GM21360 (cell line): ENCODE measurements around the gene CDKAL1.
"Not testable (repeated sequence)": the region's sequence is repeated elsewhere in the genome, so short reads cannot be mapped to it uniquely, and the experiment has no call there.

ENCODE experiments used
- ATAC-seq: cut with Tn5 transposase; IDR thresholded peaks from one replicate; pipeline ENCODE4 v1.9.1; 2021; ENCODE audit warnings: mild to moderate bottlenecking, moderate library complexity; ENCODE audit not compliant: unreplicated experiment

The CDKAL1 gene

DNA sequence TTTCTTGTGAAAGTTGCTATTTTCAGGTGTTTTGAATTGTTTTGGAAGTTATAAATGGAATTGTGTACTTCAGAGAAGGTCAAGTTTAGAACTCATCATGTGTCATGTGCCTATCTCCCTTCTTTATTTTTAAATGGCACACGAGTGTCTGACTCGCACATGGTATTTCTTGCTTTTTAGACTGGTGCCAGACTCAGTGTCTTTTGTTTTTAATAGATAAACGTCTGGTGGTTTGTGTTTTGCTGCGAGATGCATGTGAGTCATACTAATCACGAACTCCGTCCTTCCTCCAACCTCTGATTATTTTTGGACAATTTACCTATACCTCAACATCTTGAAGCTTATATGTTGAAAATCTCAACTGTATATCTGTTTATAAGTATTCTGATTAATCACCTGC is 292.1 kb downstream of the CDKAL1 start:
- no peak for ATAC-seq

DNA sequence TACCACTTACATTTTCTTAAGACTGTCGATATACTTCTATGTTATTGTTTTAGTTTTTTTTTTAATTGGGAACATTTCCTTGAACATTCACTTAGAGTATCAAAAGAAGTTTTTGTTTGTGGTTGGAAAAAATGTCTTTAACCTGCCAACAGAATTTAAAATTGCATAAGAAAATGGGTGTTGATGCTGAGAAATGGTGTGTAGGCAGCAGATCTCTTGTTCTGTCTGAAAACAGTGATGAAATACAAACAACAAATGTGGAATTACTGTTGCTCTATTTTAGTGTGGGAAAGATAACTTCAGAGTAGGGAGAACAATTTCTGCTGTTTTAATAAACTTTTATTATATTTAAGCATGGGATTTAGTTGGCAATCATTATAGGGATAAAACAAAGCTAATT is 293.5 kb downstream of the CDKAL1 start:
- no peak for ATAC-seq

DNA sequence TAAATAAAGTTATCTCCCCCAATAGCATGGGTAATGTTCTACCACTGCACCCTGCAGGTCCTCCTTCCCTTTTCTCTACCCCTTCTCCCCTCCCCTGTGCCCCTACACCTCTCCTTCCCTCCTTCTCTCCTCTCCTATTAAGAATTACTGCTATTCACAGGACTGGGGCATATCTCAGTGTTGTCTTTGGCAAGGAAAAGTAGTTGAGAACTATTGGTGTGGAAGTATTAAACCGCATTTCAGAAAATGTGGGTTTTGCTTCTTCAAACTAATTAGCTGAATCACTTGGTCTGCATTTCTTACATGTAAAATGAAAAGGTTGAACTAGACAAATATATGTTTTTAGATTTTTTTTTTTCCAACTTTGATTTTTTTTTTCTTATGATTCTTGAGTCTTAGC is 296.3 kb downstream of the CDKAL1 start:
- no peak for ATAC-seq

DNA sequence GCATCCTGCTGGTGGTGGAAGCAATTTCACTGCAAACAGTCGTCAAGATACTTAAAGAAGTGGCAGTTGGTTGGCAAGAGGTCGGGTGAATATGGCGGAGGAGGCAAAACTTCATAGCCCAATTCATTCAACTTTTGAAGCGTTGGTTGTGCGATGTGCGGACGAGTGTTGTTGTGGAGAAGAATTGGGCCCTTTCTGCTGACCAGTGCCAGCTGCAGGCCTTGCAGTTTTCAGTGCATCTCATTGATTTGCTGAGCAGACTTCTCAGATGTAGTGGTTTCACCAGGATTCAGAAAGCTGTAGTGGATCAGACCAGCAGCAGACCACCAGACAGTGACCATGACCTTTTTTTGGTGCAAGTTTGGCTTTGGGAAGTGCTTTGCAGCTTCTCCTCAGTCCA is 297.0 kb downstream of the CDKAL1 start:
- ATAC-seq = not testable (repeated sequence)

DNA sequence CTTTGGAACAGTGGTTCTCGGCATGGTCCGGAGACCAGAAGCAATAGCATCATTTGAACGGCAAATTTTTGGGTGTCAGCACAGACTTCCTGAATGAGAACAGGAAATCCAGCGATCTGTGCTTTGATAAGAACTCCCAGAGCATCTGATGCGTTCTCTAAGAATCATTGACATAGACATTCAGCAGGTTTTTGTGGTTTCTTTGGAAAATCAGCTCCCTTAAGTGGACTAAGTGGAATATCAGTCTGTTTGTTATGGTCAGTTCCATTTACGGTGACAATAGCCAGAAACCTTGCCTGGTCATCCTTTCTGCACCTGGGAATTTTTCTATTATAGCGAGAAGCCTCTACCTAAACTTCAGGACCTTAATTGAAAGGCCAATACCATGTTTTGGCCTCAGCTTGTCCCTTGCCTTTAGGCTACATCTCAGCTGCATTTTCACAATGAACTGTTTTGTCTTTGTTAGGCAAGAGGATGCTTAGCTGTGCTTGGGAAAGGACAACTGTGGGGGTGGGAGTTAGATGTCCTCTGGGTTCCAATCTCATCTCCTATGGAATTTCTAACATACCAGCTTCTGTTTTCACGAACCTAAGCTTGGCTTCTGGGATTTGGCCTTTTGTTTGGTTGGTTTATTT is 299.7 kb downstream of the CDKAL1 start:
- ATAC-seq = no peak

DNA sequence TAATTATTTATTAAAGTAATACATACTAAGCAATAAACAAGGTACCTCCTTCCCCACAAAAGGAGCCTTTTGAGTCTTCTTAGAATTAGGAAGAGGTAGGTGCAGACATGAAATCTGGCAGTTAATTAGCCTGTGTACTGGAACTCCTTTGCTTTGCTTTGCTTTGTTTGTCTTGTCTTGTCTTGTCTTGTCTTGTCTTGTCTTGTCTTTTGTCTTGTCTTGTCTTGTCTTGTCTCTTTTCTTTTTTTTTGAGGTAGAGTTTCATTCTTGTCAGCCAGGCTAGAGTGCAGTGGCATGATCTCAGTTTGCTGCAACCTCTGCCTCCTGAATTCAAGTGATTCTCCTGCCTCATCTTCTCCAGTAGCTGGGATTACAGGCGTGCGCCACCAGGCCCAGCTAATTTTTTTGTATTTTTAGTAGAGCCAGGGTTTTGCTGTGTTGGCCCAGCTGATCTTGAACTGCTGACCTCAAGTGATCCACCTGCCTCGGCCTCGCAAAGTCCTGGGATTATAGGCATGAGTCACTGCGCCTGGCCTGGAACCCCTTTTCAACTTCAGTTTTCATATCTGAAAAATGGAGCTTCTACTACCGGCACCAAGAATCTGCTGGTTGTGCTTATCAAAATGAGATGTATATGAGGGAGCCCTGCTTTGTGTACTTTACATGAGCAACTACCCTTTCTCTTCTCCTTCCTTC is 301.2 kb downstream of the CDKAL1 start:
- no peak for ATAC-seq

DNA sequence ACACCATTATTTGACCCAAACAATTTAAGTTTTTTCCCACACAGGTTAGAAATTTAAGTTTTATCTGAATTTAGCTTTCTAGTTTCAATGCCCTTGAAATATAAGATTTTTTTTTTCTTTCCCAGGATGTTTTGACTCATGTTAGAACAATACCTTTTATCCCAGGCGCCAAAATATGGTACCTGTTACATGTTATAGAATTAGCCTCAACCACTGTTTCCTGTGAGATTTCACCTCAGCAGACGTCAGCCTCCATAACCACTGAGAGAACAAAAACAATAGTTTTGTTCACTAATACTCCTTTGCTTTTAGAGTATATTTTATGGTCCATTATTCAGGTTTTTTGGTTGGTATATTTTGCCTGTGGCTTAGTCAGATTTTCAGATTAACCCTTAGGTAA is 302.9 kb downstream of the CDKAL1 start:
- no peak for ATAC-seq

DNA sequence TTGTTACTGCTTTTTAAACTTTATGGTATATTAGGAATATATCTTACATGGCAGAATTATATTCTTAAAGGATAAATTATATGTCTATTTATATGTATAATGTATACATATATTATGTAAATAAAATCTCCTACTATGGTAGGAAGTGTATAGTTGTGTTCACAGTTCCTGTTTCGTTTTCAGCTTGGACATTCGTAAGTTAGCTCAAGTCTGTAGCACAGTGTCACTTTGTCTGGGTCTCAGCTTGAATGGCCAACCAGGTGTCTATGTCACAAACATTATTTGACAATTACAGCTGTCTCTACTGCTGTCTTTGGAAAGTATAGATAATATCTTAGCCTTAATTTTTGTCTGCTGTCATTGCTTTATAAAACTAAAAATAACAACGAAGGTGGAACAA is 303.9 kb downstream of the CDKAL1 start:
- ATAC-seq = no peak

DNA sequence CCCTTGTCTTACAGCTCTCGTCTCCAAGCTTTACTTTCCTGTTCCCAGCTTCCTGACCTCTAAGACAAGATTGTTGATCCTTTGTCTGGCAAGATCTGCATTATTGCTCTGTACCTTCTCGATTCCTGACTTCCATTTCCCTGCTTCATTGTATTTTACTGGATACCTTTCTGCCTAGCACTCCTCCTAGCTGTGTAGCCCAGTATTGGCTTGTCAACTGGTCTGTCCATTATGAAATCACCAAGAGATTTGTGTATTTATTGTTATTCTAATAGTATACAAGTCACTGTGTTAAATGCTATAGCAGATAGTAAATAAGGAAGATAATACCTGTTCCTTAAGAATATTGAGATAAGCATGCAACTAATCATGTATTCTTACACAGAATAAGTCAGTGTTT is 305.4 kb downstream of the CDKAL1 start:
- no peak for ATAC-seq

DNA sequence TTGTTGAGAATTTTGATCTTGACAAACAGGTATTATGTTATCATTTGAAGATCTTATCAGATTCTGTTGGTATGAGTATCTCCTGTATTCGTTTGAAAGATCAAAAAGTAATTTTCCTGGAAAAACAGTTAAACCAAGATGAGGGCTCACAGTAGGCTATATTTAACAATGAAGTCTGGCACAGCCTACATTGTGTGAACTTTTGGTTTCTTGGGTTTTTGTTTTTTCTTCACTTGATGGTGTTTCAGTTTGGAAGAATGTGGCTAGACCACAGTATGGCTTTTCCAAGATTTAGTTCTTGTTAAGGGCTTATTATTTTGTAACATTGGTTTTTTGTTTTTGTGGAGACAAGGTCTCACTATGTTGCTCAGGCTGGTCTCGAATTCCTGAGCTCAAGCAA is 306.4 kb downstream of the CDKAL1 start:
- no peak for ATAC-seq

DNA sequence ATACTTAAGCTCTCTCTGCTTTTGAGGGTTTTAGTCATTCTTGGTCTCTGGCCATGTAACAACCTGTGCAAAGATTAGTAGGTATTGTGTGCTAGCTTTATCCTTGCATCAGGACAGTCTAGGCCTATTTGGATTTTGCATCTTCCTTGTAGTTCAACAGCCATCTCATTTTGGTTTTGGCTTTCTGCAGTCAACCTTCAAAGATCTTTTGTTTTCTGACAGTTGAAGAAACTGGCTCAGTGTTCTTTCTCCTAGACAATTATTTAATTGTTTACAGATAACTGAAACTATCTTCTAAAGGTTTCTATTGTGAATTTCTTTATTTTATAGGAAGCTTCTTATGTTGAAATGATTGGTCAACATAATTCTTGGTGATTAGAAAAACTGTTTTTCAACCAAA is 307.5 kb downstream of the CDKAL1 start:
- ATAC-seq = no peak

DNA sequence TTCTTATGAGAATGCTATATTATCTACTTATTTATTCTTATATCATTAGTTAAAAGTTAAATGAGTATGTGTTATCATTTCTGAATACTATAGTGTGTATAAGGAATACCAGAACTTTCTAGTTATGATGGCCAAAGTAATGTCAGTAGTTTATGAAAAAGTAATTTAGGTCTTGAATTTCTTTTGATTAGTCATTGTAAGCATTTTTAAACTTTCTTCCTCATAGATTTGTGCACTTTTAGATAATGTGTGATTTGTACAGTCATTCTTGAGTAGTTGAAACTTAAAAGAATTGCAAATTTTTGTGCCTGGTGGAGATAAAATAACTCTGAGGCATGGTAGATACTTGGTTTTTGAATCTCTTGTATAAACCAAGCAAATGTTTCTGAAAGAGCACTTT is 311.3 kb downstream of the CDKAL1 start:
- no peak for ATAC-seq

DNA sequence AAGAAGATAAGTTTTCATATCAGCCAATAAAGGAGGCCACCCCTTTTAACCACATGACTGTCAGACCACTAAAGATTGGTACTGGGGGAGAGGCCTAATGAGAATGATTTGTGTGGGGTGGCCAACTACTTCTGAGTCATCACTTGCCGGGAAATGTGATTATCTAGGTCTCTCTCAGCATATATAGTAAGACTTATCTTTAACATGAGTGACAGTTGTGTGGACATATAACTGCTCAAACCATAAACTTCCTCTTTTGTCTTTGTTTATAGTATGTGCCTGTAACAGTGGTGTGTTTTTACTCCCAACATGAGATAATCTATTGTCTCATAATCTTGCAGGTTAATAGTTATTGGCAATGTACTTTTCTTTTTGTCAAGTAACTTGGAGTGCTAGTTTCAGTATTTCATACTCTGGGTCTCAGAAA is 312.4 kb downstream of the CDKAL1 start:
- no peak for ATAC-seq

DNA sequence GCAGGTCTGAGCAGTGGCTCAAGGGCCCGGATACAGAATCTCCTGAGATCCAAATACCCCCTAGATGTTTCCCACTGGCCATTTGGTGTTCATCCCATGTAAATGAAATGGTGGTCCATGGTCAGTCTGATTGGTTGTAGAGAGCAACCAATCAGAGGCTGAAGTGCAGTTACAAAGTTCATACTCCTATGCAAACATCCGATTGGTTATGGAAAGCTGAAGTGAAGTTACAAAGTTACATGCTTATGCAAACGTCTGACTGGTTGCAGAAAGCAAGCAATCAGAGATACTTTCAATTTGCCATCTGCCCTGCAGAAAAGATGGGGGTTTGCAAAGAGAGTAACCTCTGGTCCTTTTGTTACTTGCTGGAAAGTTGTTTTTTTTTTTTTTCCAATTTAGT is 313.6 kb downstream of the CDKAL1 start:
- ATAC-seq = no peak

DNA sequence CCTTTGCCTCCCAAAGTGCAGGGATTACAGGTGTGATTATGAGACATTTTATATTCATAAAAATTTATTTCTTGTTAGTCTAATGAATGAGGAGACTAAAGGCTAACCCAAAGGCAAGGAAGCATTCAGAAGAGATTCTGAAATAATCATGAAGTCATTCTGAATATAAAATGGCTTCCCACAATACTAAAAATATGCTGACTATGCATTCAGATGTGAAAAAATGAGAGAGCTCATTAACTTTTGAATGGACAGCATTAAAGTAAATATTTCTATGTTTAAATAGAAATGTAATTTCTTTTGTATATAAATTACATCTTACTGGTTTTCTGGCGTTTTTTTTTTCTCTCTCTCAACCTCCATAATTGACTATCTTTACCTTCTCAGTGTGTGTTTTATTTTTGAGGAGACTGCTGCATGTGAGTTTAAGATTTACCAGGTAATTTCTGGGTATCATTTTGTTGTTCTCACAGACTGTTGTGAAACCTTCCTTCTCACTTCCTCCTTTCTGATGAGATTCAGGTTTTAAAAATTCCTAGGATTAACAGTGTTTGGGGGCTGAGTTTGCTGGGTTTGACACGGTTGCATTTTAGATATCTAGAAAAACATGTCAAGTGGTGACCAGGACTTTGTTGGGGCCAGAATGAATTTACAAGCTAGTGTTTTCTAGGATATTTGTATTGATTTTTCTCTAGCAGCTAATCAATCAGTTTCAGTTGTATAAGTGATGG is 316.6 kb downstream of the CDKAL1 start:
- ATAC-seq = no peak

DNA sequence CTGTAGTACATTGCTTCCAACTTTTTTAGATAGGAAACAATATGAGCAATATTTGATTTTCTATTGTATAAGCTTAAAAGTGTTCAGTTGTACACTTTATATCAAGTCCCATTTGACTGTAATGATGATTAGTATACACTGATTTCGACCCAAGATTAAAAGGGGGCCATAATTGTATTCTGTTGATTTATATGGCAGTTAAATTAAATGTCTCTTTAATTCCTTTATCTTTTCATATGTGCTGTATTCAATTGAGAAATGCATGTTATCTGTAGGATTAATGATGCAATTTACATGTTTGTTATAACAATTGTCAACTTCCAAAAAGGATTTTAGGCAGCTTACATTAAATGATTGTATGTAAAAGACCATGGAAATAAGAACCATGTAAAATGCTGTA is 317.5 kb downstream of the CDKAL1 start:
- ATAC-seq = no peak

DNA sequence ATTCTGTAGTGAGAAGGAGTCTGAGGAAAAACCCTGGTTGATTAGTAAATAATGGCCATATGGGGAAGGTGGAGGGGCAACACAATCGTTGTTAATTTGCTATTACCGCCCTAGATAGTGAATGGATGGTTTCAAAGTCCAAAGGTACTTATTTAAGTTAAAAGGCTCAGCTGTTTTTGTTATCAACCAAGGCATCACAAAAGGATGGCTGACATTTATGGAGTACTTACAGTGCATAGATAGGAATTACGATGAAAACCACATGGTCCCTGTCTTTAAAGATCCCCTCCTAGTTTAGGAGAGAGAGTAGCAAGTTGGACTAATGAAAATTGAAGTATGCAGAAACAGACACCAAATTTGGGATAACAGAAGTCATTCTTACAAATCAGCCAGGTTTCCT is 319.6 kb downstream of the CDKAL1 start:
- no peak for ATAC-seq

DNA sequence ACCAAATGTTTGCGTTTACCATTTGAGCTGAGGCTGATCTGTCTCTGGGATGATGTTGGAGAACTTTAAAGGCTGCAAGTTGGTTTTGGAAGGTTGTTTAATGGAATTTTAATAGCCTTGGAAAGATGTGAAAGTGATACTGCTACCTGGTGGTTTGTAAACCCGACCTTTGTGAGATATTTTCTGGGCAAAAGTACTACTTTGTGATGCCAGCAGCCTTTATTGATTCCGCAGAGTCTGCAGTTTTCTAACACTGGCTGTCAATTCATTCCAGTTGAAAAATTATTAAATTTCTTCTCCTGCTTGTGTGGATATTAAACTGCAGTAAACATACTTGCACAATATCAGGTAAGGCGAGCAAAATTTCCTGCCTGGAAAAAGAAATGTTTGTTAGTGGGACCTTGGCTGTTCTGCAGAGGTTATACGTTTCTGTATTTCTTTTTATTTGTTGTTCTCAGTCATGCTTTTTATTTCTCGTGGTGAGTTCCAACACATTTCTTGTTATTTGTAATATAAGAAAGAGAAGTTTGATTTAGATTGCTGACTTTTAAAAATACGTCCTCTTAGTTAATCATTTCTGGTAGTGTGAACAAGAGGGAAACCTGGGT is 322.5 kb downstream of the CDKAL1 start:
- no peak for ATAC-seq

DNA sequence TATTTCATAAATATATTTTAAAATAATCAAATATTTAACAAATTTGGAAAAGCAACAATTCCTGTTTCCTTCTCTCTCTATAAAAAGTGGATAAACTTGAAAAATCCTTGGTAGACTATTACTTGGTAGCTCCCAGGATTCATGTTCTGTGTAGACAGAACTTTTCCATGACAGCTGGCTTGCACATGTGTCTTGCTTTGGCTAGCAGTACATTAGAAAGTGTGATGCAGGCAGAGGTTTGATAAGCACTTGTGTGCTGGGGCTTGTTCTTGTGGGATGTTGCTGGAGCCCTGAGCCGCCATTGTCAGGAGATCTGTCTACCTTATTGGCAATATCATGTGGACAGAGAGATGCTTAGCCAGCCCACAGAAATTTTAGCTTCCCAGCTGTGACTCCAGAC is 327.2 kb downstream of the CDKAL1 start:
- no peak for ATAC-seq

DNA sequence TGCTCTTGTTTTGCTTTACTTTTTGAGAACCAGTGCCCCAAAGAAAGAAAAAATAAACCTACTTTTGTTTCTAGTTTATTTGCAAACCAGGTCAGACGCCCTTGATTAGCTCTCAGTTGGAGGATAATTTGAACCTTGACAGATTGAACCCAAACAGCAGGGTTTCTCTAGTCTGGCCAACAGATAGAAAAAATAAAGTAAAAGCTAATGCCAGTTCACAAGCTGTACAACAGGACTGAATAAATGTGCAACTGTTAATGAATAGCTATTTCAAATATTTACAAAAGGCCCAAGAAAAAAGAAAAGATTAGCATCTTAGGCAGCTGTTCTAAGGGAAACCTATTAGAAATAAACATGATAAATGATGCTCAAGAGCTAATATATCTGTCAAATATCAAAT is 331.8 kb downstream of the CDKAL1 start:
- ATAC-seq = no peak

DNA sequence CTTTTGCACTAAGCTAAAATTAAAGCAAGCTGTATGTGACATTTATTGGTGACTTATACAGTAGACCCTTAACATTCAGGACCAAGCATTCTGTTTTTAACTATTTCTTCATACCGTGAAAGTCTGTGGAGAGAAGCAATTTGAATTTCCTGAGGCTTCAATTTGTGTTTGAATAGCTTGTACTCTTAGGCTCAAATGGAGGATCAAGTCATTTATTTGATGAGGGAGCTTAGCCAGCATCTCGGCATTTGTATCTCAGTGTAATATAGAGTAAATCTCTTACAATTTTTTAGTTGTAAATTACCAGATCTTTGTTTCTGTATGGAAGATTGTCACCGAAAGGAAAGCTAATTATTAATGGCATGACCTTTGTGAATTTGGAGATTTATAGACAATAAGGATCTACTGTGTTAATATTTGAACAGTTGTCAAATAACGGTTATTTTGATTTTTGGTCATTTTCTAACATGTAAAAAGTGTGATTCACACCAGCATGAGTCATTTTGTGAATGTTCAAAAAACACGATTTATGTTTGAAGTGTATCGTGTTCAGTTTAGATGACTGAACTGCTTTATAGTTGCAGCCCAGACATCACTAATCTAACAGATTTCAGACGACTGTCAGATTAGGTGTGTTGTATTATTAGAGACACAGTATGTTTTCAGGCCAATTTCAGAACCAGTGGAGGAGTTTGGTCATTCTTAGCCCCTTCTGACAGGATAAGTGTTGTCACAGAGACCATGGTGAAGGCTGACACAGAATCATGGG is 332.9 kb downstream of the CDKAL1 start:
- ATAC-seq = no peak
